Activated CD4-positive, CD25-positive, alpha-beta regulatory T cell treated with anti-CD3 and anti-CD28 coated beads, Interleukin-2, amount 50 U/mL, for 16 hours (primary cell): ENCODE measurements around the gene FTH1.
"Not testable (repeated sequence)": the region's sequence is repeated elsewhere in the genome, so short reads cannot be mapped to it uniquely, and the experiment has no call there.

ENCODE experiments used
- DNase-seq: peaks from one replicate; pipeline ENCODE4 v3.0.0-alpha.2; 2020; ENCODE audit warnings: low read depth, low spot score

Gene FTH1

GRCh38 chr11:61978703-61979661, 11.5 kb upstream of the FTH1 start:
- DNase-seq, result no peak

GRCh38 chr11:61976813-61977475, 9.5 kb upstream of the FTH1 start:
- DNase-seq, result no peak

GRCh38 chr11:61976420-61976800, 9.0 kb upstream of the FTH1 start:
- DNase-seq, result no peak

- no peak for DNase-seq
Measured at GRCh38 chr11:61975638-61976419, 8.4 kb upstream of the FTH1 start.

GRCh38 chr11:61974766-61975631, 7.6 kb upstream of the FTH1 start:
- DNase-seq, result no peak

- no peak for DNase-seq
Measured at GRCh38 chr11:61973476-61974162, 6.2 kb upstream of the FTH1 start.

GRCh38 chr11:61972672-61973475, 5.4 kb upstream of the FTH1 start:
- no peak for DNase-seq

GRCh38 chr11:61972112-61972671, 4.8 kb upstream of the FTH1 start:
- DNase-seq, result no peak

- no peak for DNase-seq
Measured at GRCh38 chr11:61971248-61972111, 4.0 kb upstream of the FTH1 start.

- no peak for DNase-seq
Measured at GRCh38 chr11:61969838-61970662, 2.6 kb upstream of the FTH1 start.

GRCh38 chr11:61969391-61969758, 1.9 kb upstream of the FTH1 start:
- no peak for DNase-seq

GRCh38 chr11:61968758-61969390, 1.4 kb upstream of the FTH1 start:
- DNase-seq, result no peak

- no peak for DNase-seq
Measured at GRCh38 chr11:61967924-61968757, 707 bp upstream of the FTH1 start.

- DNase-seq, result no peak
Measured at GRCh38 chr11:61966734-61967115, 709 bp downstream of the FTH1 start.

- not testable (repeated sequence) for DNase-seq
Measured at GRCh38 chr11:61964666-61965271, 2.7 kb downstream of the FTH1 start.
